Small intestine (tissue), 7 donors: ENCODE results near the gene NABP2. TPM values are rescaled to one million over a fixed set of nuclear protein-coding genes. Genes with fewer than 3 reads are reported as not detected.

Source experiments
- DNase-seq, 2 donors: peaks; one replicate each; pipeline versions ENCODE4 v3.0.0 to v3.0.0-alpha.2; 2013
- FAIRE-seq: peaks from 2 replicates; lab custom pipeline; 2012; peaks lifted over from hg19 to GRCh38; lab: Jason Lieb, UNC
- H3K27ac ChIP-seq, 3 donors: one replicate each; pipeline ENCODE4 v1.5.1; 2013; ENCODE audit warnings: low read length in 2 of 3, mild to moderate bottlenecking in 2 of 3, control low read depth in 1 of 3, inconsistent platforms in 1 of 3, low read depth in 1 of 3, moderate library complexity in 1 of 3
- H3K27me3 ChIP-seq, 3 donors: one replicate each; pipeline ENCODE4 v1.6.1; 2013; ENCODE audit warnings: low read length in 3 of 3, inconsistent platforms in 1 of 3; ENCODE audit not compliant: control insufficient read depth in 3 of 3, insufficient read depth in 3 of 3
- H3K36me3 ChIP-seq, 3 donors: one replicate each; pipeline ENCODE4 v1.6.1; 2013; ENCODE audit warnings: low read length in 3 of 3, inconsistent platforms in 1 of 3, low read depth in 1 of 3, mild to moderate bottlenecking in 1 of 3, moderate library complexity in 1 of 3; ENCODE audit not compliant: control insufficient read depth in 3 of 3, insufficient read depth in 2 of 3
- H3K4me1 ChIP-seq, 3 donors: one replicate each; pipeline ENCODE4 v1.6.1; 2013; ENCODE audit warnings: low read length in 2 of 3, inconsistent platforms in 1 of 3, low read depth in 1 of 3, mild to moderate bottlenecking in 1 of 3, moderate library complexity in 1 of 3; ENCODE audit not compliant: control insufficient read depth in 3 of 3, insufficient read depth in 2 of 3
- H3K4me3 ChIP-seq, 3 donors: one replicate each; pipeline ENCODE4 v1.5.1; 2013; ENCODE audit warnings: low read length in 3 of 3, control low read depth in 1 of 3, inconsistent platforms in 1 of 3, low read depth in 1 of 3, mild to moderate bottlenecking in 1 of 3, moderate library complexity in 1 of 3
- H3K9me3 ChIP-seq, 2 donors: one replicate each; pipeline ENCODE4 v1.6.1; 2013; ENCODE audit warnings: low read depth in 1 of 2, low read length in 1 of 2; ENCODE audit not compliant: control insufficient read depth in 2 of 2, insufficient read depth in 1 of 2
- WGBS, 3 donors: extraction: QIAGEN DNeasy Blood & Tissue Kit; methylation state at CpG; one replicate each; pipeline ENCODE4 v1.1.7; 2013; 5-methylcytosine and 5-hydroxymethylcytosine counted together
- polyA plus RNA-seq, 4 donors: library from polyadenylated mRNA; stranded (reverse) in 3 of 4; unstranded in 1 of 4; fragments of 200-250 nt in 3 of 4; fragments of 120-200 nt in 1 of 4; gene quantifications; one replicate each; pipeline versions ENCODE4 v1.2.1 to v1.2.3, GENCODE V29; 2013
- donor health status: healthy with polysubstance abuse.
- donor health status: control.
- donor health status: control.
- donor health status: Bipolar disorder and iron deficiency.
- donor health status: healthy.

NABP2 gene
- polyA plus RNA-seq, 4 donors: 28.7 to 47.4 (median 34.5) TPM

DNA sequence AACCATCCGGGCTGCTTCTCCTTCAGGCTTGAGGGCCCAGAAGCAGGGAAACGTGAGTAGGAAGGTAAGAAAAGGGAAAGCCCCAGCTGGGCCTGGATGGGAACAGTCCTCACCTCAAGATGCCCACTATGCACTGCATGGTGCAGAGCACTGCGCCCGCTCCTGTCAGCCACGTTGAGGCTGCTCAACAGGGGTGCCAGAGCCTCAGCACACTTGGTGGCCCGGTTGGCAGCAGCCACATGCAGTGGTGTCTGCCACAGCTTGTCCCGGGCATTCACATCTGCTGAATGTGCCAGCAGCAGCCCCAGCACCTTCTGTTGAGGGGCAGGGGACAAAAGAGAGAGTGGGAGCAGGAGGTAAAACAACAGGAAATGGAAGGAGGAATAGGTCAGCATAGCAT is 31.5 kb downstream of the NABP2 start:
- Histone ChIP-seq H3K9me3 (no peaks in the 10 kb centered on the region), H3K27ac (no peak overlapping the region), H3K36me3 (peaks cover 6 to 62% (median 27%) of the 10 kb centered on the region in 3 donors), H3K4me3 (no peak overlapping the region), H3K27me3 (no peaks in the 10 kb centered on the region), H3K4me1 (peaks cover 0 to 17% (median 3%) of the 10 kb centered on the region in 3 donors)
- no peak for FAIRE-seq
- DNase-seq: no peak
- 88 to 94% (median 93%) methylated on average over 7 of the region's 7 CpGs for WGBS, 3 donors

DNA sequence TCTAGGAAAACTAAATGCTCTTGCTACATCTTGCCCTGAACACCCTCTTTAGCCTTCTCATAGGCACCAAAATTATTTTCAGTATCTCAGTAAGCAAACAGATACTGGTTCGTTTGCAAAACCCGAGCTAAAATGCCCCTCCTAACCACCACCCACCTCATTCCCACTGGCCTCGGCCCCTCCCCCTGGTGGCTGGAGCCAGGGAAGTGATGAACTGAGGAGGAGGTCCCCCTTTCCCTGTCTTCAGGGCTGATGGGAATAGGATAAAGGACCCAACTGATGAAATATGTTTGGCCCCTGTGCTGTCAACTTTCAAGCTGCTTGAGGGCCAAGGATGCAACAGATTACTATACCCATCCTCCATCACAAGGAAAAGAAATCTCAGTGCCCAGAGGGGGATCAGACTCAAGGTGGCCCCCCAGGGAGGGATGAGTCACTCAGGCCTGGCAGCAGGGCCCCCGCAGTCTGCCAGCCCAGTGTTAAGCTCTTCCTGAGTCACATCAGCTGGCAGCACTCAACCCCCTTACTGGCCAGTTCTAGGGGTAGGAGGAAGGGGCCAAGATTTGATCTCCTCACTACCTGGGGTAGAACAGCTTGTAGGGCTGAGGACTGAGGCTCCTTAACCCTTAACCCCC is 32.3 kb downstream of the NABP2 start:
- no peak for FAIRE-seq
- peak overlapping the region in 1 of 3 donors; percentile 68 for H3K4me3 ChIP-seq
- H3K27me3 ChIP-seq: no peaks in the 10 kb centered on the region
- 48 to 51% (median 49%) methylated on average over 4 of the region's 4 CpGs for WGBS, 3 donors
- peaks cover 6 to 58% (median 26%) of the 10 kb centered on the region in 3 donors for H3K36me3 ChIP-seq
- no peaks in the 10 kb centered on the region for H3K9me3 ChIP-seq
- H3K4me1 ChIP-seq: peaks cover 0 to 20% (median 3%) of the 10 kb centered on the region in 3 donors
- DNase-seq: no peak
- no peak overlapping the region for H3K27ac ChIP-seq

DNA sequence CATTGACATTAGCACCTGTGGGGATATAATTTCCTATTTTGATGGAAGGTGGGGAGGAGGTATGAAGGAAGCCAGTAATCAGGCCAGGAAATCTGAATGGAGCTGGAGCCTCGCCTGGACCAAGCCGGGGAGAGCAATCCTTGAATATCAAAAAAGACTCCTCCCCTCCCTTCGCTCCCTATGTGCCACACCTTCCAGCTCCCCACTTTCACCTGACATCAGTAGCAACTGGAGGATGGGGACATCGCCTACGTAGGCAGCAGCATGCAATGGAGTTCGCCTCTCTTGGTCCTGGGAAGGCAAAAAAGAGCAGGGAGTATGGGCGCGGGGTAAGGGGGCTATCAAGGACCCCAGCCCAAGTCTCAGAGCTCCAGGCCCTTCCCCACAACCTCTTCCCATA is 32.9 kb downstream of the NABP2 start:
- H3K9me3 ChIP-seq: no peaks in the 10 kb centered on the region
- H3K36me3 ChIP-seq: peaks cover 6 to 52% (median 20%) of the 10 kb centered on the region in 3 donors
- peak overlapping the region; percentile 59 to 81 (median 68) for H3K4me3 ChIP-seq
- no peak for FAIRE-seq
- H3K27ac ChIP-seq: no peak overlapping the region
- H3K27me3 ChIP-seq: no peaks in the 10 kb centered on the region
- 47 to 62% (median 61%) methylated on average over 8 of the region's 8 CpGs for WGBS, 3 donors
- peaks cover 0 to 25% (median 3%) of the 10 kb centered on the region in 3 donors for H3K4me1 ChIP-seq
- DNase-seq: no peak

DNA sequence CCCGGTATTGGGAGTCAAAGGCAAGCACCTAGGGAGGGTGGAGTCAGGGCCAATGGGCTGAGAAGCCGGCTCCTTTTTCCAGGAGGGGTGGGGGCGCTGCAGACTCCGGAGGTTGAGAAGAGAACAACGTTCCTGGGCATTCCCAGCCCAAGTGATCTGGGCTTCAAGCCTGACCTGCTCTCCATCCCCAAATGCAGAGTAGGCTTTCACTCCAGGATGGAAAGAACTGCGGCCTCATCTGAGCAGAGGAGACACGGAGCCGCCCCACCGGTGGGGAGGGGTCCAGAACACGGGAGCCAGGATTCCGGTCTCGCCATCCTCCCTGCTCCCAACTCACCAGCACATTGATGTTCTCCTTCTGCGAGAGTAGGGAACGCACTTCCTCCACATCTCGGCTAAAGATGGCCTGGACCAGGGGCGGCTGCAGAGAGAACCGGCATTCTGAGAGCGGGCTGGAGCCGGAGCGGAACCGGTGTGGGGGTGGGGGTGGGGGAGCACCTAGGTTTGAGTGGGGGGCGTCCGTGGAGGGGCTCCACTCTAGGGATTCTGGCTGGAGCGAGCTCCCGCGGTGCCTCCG is 33.4 kb downstream of the NABP2 start:
- WGBS, 3 donors: 0 to 2% (median 0%) methylated on average over 26 to 27 of the region's 27 CpGs
- peak overlapping the region in 2 of 3 donors; percentile 61 to 66 for H3K27ac ChIP-seq
- no peaks in the 10 kb centered on the region for H3K9me3 ChIP-seq
- H3K27me3 ChIP-seq: no peaks in the 10 kb centered on the region
- H3K36me3 ChIP-seq: peaks cover 6 to 47% (median 16%) of the 10 kb centered on the region in 3 donors
- peaks cover 0 to 27% (median 3%) of the 10 kb centered on the region in 3 donors for H3K4me1 ChIP-seq
- peak; percentile 37 to 54 for DNase-seq
- FAIRE-seq: no peak
- H3K4me3 ChIP-seq: peak overlapping the region; percentile 59 to 81 (median 68)

DNA sequence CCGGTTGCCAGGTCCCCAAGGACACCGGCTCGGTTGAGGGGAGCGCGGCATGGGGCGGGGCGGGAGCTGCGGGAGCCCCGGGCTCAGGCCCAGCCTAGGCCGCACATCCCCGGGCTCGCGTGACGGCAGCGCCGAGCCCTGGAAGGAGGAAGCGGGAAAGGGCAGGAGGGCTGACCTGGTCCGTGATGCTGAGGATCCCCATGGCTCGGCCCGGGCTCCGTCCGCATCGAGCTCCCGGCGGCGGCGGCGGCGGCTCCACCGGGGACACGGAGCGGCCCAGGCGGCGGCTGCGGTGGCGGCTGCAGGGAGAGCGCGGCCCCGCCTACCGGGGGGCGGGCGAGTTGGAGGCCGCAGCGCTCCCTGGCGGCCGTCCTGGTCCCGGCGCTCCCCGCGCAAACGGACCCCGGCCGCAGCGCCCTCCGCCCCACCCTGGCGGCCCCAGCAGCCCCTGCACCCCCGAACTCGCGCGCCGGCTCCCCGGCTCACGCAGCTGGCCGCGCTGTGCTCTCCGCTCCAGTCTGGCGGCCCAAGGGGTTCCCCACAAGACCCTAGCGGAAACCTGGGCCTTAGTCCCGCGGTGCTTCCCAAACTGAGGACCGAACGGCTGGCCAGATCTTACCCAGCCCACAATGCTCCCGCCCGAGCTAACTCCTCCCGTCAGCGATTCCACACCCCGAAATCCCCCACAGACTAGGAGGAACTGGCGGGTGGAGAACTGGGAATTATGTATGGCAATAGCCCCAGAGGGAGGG is 34.1 kb downstream of the NABP2 start, which contains the start of gene ANKRD52:
Gene ANKRD52, minus strand, starts transcription at position 317 of the 752 bp plus-strand sequence. Its CDS starts 115 bp downstream, at position 202.
- Histone ChIP-seq H3K27ac (peak within 1 kb of the TSS; percentile 56 to 77 (median 66)), H3K36me3 (peaks cover 6 to 40% (median 13%) of the 10 kb centered on the region in 3 donors), H3K4me3 (peak within 1 kb of the TSS; percentile 59 to 81 (median 68)), H3K4me1 (peaks cover 0 to 27% (median 3%) of the 10 kb centered on the region in 3 donors), H3K9me3 (no peaks in the 10 kb centered on the region), H3K27me3 (no peaks in the 10 kb centered on the region)
- FAIRE-seq (no peak), DNase-seq (peak; percentile 75 to 95)
- 0 to 1% (median 1%) methylated on average over 30 to 78 of the region's 78 CpGs for WGBS, 3 donors

DNA sequence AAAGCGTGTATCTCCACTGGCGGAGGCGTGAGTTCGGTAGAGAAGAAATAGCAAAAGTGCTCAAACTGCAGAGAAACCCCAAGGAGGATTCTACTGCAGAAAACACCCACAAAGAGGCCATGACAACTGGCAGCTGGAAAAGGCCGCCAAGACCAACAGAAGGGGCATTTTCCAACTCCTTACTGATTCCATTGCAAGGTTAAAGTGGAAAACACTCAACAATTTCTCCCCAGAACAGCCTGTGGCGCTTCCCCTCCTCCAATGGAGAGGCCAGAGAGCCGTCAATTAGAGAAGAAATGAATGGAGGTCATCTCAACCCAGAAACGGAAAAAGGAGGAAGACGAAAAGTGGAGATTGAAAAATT is 34.7 kb downstream of the NABP2 start:
- peak overlapping the region; percentile 53 to 81 (median 59) for H3K4me3 ChIP-seq
- 14 to 23% (median 15%) methylated on average over 9 of the region's 9 CpGs for WGBS, 3 donors

DNA sequence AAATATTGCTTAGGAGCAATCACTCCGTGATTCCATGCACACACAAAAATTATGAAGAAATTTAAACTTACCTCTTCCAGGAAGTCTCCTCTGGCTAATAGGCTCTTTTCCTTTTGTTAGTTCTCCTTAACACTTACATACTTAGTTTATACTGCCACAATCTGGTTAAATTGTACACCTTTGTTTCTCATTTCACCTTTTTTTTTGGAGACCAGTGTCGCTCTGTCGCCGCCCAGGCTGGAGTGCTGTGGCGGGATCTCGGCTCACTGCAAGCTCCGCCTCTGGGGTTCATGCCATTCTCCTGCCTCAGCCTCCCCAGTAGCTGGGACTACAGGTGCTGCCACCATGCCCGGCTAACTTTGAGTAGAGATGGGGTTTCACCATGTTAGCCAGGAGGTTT is 36.2 kb downstream of the NABP2 start:
- no peak overlapping the region for H3K27ac ChIP-seq
- no peaks in the 10 kb centered on the region for H3K27me3 ChIP-seq
- no peak for DNase-seq
- no peak for FAIRE-seq
- no peaks in the 10 kb centered on the region for H3K9me3 ChIP-seq
- peaks cover 0 to 19% (median 0%) of the 10 kb centered on the region in 3 donors for H3K36me3 ChIP-seq
- peaks cover 0 to 27% (median 3%) of the 10 kb centered on the region in 3 donors for H3K4me1 ChIP-seq
- no peak overlapping the region for H3K4me3 ChIP-seq
- WGBS, 3 donors: 92% methylated on average over 8 of the region's 8 CpGs

More for the DNA sequence above, 34.7 kb downstream of the NABP2 start:
- Histone ChIP-seq H3K36me3 (peaks cover under 1 to 35% (median 8%) of the 10 kb centered on the region in 3 donors), H3K27me3 (no peaks in the 10 kb centered on the region), H3K4me1 (peaks cover 0 to 27% (median 3%) of the 10 kb centered on the region in 3 donors), H3K9me3 (no peaks in the 10 kb centered on the region), H3K27ac (peak overlapping the region; percentile 56 to 77 (median 59))
- FAIRE-seq: no peak
- DNase-seq: no peak

DNA sequence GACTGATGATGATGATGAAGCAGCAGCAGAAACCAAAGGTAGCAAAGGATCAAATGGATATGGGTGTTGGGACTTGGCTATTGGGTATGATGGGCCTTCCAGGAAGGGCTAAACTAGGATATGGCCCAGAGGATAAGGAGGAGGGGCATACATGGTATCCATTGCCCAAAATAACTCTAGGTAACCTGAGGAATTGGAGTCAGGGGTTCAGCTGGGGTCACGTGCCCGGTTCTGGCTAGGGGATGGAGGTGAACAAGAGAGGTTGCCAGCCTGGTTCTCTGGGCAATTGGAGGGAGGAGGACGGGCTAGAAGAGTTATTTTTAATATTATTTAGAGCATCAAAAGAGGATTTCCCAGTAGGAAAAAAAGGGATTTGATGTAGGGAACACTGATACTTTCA is 36.8 kb downstream of the NABP2 start:
- H3K27ac ChIP-seq: no peak overlapping the region
- no peak for DNase-seq
- H3K27me3 ChIP-seq: no peaks in the 10 kb centered on the region
- no peak overlapping the region for H3K4me3 ChIP-seq
- peaks cover 0 to 14% (median 0%) of the 10 kb centered on the region in 3 donors for H3K36me3 ChIP-seq
- WGBS, 3 donors: 92 to 100% (median 92%) methylated on average over 3 of the region's 3 CpGs
- no peaks in the 10 kb centered on the region for H3K9me3 ChIP-seq
- peaks cover 0 to 30% (median 3%) of the 10 kb centered on the region in 3 donors for H3K4me1 ChIP-seq
- FAIRE-seq: no peak
